T follicular helper cell (primary cell): ENCODE results near the gene DCUN1D3.
"Not testable (repeated sequence)": the region's sequence is repeated elsewhere in the genome, so short reads cannot be mapped to it uniquely, and the experiment has no call there.

ENCODE experiments used
- DNase-seq: peaks from one replicate; pipeline ENCODE4 v3.0.0-alpha.2; 2020; ENCODE audit warnings: low read depth

The DCUN1D3 gene

GRCh38 chr16:20887207-20887606 is 13.0 kb downstream of the DCUN1D3 start:
- DNase-seq, result no peak

- no peak for DNase-seq
Measured at GRCh38 chr16:20886320-20886719, 13.8 kb downstream of the DCUN1D3 start.

GRCh38 chr16:20884240-20884556 is 16.0 kb downstream of the DCUN1D3 start:
- no peak for DNase-seq

GRCh38 chr16:20883554-20884239 is 16.5 kb downstream of the DCUN1D3 start:
- DNase-seq, result no peak

GRCh38 chr16:20881503-20881878 is 18.7 kb downstream of the DCUN1D3 start:
- DNase-seq, result no peak

GRCh38 chr16:20880867-20881502 is 19.2 kb downstream of the DCUN1D3 start:
- DNase-seq, result no peak

- DNase-seq, result no peak
Measured at GRCh38 chr16:20879175-20880040, 20.8 kb downstream of the DCUN1D3 start.

- DNase-seq, result no peak
Measured at GRCh38 chr16:20878682-20879147, 21.4 kb downstream of the DCUN1D3 start.

- no peak for DNase-seq
Measured at GRCh38 chr16:20875355-20875650, 24.9 kb downstream of the DCUN1D3 start.

GRCh38 chr16:20874088-20874581 is 26.0 kb downstream of the DCUN1D3 start:
- no peak for DNase-seq

GRCh38 chr16:20873331-20873730 is 26.8 kb downstream of the DCUN1D3 start:
- DNase-seq, result no peak

GRCh38 chr16:20871941-20872815 is 28.0 kb downstream of the DCUN1D3 start:
- DNase-seq, result no peak

- no peak for DNase-seq
Measured at GRCh38 chr16:20871258-20871657, 28.9 kb downstream of the DCUN1D3 start.

- DNase-seq, result no peak
Measured at GRCh38 chr16:20870122-20870820, 29.9 kb downstream of the DCUN1D3 start.

GRCh38 chr16:20868890-20869289 is 31.3 kb downstream of the DCUN1D3 start:
- DNase-seq, result no peak

- DNase-seq, result no peak
Measured at GRCh38 chr16:20867585-20867984, 32.6 kb downstream of the DCUN1D3 start.

- no peak for DNase-seq
Measured at GRCh38 chr16:20866801-20867200, 33.4 kb downstream of the DCUN1D3 start.

- no peak for DNase-seq
Measured at GRCh38 chr16:20866145-20866772, 33.9 kb downstream of the DCUN1D3 start.

GRCh38 chr16:20865420-20866131 is 34.6 kb downstream of the DCUN1D3 start:
- no peak for DNase-seq

- not testable (repeated sequence) for DNase-seq
Measured at GRCh38 chr16:20864376-20864775, 35.8 kb downstream of the DCUN1D3 start.
